AG09309 (cell line): ENCODE data around the gene EPHB1.

Experiments used
- DNase-seq: peaks from one replicate; pipeline ENCODE4 v3.0.0-alpha.2; 2010; ENCODE audit warnings: low read depth
- H3K4me3 ChIP-seq: 2 replicates; pipeline ENCODE4 v1.5.1; 2011; ENCODE audit warnings: mild to moderate bottlenecking, low read depth, low read length, moderate library complexity; ENCODE audit not compliant: control insufficient read depth
- TF ChIP-seq, protein P1 (sequence below): IDR thresholded peaks from 2 replicates; pipeline ENCODE4 v1.5.1; 2011; ENCODE audit warnings: mild to moderate bottlenecking, low read depth, low read length, inconsistent platforms; ENCODE audit not compliant: insufficient read depth, control insufficient read depth; ENCODE audit errors: missing control alignments

EPHB1 gene

DNA sequence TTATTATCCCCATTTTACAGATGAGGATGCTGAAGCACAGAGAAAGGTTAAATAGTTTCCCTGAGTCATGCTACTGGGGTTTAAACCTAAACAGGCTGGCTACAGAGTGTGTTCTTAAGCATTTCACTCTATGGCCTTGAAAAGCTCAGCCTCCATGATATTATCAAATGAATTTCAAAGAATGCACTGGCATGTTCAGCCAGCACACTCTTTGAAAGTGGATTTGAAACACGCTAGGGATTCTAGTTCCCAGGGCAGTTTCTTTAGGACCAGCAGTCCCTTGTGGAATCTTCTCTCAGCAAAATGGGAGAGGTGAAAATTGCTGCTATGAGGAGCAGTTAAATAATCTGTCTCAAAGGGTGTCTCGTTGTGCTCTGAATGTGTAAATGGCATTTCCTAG, 213.3 kb downstream of the EPHB1 start:
- H3K4me3 ChIP-seq, result no peak overlapping the region
- DNase-seq, result no peak
- TF ChIP-seq, protein P1, sequence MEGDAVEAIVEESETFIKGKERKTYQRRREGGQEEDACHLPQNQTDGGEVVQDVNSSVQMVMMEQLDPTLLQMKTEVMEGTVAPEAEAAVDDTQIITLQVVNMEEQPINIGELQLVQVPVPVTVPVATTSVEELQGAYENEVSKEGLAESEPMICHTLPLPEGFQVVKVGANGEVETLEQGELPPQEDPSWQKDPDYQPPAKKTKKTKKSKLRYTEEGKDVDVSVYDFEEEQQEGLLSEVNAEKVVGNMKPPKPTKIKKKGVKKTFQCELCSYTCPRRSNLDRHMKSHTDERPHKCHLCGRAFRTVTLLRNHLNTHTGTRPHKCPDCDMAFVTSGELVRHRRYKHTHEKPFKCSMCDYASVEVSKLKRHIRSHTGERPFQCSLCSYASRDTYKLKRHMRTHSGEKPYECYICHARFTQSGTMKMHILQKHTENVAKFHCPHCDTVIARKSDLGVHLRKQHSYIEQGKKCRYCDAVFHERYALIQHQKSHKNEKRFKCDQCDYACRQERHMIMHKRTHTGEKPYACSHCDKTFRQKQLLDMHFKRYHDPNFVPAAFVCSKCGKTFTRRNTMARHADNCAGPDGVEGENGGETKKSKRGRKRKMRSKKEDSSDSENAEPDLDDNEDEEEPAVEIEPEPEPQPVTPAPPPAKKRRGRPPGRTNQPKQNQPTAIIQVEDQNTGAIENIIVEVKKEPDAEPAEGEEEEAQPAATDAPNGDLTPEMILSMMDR, result no peak

DNA sequence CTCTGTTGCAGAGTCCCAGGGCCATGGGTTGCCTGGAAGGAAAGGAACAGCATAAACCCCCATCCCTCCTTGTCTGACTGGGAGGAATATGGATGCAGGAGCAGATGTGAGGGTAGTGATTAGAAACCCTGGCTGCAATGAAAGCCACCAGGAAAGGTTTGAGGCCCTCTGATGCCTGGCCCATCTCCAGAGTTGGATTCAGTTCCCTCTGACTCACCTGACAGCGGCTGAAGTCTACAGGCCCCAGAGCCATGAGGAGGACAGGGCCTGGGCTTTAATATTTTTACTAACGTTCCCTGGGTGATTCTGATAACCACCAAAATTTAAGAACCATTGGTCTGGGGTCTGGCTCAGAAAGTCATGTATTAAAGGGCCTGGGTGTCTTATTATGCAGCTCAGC, 214.0 kb downstream of the EPHB1 start:
- H3K4me3 ChIP-seq, result no peak overlapping the region
- DNase-seq, result no peak
- TF ChIP-seq, protein P1, result no peak

DNA sequence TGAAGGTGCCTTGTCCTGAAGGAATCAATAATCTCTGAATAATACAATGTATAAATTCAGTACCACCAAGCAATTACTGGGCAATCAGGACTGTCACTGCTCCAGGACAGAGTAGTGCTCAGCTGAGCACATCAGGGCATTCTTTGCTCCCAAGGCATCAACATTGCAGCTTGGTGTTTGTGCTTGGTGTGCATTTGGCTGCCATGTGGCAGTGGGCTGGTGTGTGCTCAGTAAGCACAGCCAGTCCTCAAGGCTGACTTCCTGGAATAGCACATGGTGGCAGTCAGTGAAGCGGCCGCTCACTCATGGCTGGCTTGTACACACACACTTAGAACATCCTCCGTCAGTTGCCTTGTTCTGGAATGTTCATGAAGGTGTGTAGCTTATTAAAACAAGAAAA, 217.0 kb downstream of the EPHB1 start:
- TF ChIP-seq, protein P1, result no peak
- no peak for DNase-seq

DNA sequence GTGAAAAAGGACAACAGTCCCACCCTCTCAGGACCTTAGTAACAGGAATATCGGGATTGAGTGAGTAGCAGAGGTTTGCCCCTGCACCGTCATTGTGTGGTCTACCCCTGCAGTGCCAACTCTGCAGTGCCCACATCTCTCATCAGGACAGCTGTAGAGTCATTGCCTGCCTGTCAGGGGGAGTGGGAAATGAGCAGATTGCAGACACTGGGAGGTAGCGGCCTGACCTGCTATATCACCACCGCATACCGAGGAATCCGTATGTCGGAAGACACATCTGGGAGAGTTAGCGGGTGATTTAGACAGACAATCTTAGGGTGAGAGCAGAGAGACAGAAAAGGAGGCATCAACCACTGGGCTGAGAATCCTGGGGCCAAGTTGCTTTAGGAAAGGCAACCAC, 218.1 kb downstream of the EPHB1 start:
- no peak for DNase-seq
- H3K4me3 ChIP-seq, result no peak overlapping the region
- TF ChIP-seq, protein P1, result no peak

More for the DNA sequence above, 217.0 kb downstream of the EPHB1 start:
- no peak overlapping the region for H3K4me3 ChIP-seq

DNA sequence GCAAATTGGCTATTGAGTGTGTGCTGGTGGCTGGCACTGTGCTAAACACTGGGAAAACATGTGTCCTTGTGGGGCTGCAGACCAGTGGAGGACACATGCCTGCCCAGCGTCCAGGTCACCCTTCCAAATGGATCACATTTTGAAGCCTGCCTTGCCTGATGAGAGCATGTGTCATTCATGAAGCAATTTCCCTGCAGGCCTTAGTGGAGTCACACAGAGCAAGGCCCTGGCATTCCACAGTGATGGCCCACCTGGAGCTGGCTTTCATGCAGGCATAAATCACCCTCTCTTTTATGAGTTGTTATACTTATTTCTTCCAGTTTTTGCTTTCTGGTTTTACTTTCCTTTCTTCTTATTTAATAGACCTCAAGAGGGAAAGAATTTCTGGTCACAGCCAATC, 219.5 kb downstream of the EPHB1 start:
- no peak for DNase-seq
- TF ChIP-seq, protein P1, result no peak
- H3K4me3 ChIP-seq, result no peak overlapping the region

DNA sequence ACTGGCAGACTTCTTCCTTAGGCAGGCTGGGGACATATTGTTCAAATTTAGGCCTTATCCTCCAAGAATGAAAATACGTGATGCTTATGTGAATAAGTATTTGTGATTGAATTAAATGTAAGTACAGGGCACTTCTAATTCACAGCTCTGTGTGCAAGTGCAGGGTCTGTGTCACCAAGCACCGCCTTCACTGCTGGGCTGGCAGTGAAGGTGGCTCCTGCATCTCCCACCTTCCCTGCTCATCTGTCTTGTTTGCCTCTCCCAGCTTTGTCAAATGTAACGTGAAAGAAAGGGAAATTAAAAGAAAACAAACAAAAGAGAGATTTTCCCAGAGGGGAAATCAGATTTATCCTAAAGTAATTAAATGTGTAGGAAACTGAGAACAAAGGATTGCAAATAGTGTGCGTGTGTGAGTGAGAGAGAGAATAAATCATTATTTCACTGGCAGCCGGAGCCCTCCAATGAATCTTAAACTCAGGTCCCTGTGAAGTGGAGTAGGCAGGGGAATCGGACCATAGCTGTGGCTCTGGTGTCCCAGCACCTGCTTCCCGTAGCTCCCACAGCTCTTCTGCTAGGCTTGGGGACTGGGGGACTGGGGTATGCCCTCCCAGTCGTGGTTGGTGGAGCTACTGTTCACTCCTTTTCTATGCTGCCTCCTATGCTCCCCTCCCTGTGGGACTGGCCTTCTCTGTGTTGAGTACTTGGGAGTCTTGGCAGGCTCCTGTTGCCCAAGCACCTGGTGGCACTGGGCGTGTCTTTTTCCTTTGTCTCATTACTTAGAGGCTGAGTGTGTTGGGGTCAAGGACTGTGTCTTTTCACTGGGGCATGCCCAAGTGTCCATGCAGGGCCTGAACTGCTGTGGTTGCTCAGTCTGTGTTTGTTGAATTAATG, 222.2 kb downstream of the EPHB1 start:
- H3K4me3 ChIP-seq, result no peak overlapping the region
- TF ChIP-seq, protein P1, result no peak
- no peak for DNase-seq
